ENCODE results near the gene LRRC10B.

LRRC10B gene

GRCh38 chr11:61486779-61487178 lies 21.8 kb upstream of the LRRC10B start:
- no peak for DNase-seq (ENCODE audit: low read depth)

DNA sequence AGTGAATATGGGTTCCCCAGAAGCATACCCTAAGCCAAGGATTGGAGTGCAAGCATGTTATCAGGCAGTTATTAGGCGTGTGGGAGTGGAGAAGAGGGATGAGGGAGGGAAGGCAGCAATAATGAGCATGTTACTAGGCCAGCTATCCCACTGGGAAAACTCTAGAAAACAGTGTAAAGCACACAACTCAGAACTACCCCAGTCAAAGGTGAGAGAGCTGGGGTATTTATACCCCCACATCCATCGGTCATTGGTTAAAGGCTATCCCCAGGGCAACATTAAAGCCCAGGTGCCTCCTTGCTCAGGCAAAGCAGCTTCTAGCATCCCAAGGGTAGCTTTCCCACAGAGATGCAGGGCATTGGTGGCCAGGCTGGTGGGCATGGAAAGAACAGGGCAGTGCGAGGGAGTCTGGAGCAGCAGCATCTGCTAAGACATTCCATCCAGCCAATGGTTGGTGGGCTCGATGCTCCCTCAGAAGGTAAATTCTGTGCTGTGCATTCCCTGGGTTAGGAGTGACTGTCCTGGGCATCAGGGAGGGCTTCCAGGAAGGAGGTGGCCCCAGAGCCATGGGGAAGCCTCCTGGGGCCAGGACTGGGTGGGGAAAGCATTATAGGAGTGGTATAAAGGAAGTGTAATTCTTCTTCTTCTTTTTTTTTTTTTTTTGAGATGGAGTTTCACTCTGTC lies 21.1 kb upstream of the LRRC10B start:
- DNase-seq (ENCODE audit: low read depth) = no peak

DNA sequence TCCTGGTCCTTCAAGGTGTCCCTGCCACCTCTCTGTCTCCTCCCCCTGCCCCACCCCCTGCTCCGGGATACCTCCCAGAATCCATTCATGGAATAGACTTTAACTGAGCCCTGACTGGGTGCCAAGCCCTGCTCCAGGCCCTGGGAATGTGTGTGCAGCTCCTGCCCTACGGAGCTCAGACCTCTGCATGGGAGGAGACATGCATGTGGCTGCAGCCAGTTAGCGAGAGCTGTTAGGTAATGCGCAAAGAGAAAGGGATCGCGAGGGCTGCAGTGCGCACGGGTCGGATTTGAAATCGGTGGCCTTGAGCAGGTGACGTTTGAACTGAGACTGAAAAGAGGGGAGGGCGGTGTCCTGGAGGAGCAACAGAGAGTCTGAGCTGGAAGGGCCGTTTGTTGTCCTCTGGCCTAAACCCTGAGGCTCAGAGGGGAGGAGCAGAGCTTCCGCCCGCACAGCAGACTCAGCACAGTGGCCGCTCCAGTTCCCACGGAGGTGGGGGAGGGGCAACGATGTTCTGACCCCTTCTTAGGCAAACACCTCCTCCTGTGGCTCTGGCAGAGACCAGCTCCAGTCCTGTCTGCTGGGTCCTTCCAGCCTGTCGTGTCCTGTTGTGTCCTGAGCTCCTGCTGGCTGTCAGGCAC lies 19.8 kb upstream of the LRRC10B start:
- no peak for DNase-seq (ENCODE audit: low read depth)

DNA sequence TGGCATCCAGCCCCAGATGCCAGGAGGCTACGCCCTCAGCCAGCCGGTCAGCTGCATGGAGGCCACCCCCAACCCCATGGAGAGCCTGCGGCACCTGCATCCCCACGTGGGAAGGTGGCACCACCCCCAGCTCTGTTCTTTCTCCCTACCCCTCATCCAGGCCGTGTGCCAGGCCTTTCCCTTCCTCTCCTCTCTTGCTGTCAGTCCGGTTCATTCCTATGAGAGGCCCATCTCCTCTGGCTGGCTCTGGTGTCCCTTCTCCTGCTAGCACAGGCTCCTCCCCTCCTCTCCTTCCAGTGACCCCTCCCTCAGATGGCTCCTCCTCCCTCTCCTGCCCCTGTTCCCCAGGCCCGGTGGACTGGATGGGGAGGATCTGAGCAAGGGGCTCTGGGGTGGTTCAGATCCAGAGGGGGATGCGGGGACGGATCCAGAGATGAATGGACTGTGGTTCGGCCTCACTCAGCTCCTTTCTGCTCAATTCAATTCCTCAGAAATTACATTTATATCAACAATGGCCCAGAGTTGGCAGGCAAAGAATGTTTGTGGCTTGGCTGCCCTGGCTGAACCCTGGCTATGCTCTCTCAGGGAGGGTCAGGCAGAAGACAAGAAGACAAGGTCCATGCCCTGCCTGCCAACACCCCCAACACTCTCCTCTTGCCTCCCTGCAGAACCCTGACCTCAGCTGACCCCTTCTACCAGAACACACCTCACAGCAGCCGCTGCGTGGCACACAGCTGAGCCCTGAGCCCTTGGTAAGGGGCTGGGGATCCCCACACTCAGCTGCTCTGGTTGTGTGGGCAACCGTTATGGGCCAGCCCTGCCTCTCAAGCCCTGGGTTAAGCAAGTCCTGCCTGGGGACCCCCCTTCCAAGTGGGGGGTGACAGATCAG lies 18.5 kb upstream of the LRRC10B start:
- no peak for DNase-seq (ENCODE audit: low read depth)

- DNase-seq (ENCODE audit: low read depth) = no peak
These were observed 16.7 kb upstream of the LRRC10B start for GRCh38 chr11:61491736-61492395.

DNA sequence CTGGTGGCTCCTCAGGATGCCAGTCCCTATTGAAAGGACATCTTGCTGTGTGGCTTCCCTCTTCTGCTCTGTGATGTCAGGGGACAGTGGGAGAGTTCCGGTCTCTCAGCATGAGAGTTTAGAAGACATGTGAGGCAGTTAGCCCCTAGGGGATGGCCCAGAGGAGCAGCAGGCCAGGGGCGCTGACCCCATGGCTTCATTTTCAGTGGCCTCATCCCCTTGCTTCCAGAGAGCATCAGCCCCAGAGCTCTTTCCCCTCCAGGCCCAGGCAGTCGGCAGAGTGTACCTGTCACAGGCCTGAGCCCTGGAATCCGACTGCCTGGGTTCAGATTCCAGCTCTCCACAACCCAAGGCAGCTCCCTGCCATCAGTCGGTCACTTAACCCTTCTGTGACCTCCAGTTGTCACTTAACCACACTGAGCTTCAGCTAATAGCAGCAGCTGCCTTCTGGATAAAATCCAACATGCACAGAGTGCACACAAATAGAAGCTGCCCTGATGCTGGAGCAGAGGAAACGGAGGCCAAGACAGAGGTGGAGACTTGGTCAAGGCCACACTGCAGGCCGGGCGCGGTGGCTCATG lies 14.1 kb upstream of the LRRC10B start:
- DNase-seq (ENCODE audit: low read depth) = no peak

- DNase-seq (ENCODE audit: low read depth) = no peak
These were observed 12.5 kb upstream of the LRRC10B start for GRCh38 chr11:61495801-61496601.

GRCh38 chr11:61496602-61497400 lies 11.7 kb upstream of the LRRC10B start:
- no peak for DNase-seq (ENCODE audit: low read depth)

- no peak for DNase-seq (ENCODE audit: low read depth)
These were observed 11.1 kb upstream of the LRRC10B start for GRCh38 chr11:61497473-61497872.

- no peak for DNase-seq (ENCODE audit: low read depth)
These were observed 10.7 kb upstream of the LRRC10B start for GRCh38 chr11:61497876-61498275.

- no peak for DNase-seq (ENCODE audit: low read depth)
These were observed 9.7 kb upstream of the LRRC10B start for GRCh38 chr11:61498767-61499341.

- DNase-seq (ENCODE audit: low read depth) = no peak
These were observed 8.6 kb upstream of the LRRC10B start for GRCh38 chr11:61499816-61500491.

DNA sequence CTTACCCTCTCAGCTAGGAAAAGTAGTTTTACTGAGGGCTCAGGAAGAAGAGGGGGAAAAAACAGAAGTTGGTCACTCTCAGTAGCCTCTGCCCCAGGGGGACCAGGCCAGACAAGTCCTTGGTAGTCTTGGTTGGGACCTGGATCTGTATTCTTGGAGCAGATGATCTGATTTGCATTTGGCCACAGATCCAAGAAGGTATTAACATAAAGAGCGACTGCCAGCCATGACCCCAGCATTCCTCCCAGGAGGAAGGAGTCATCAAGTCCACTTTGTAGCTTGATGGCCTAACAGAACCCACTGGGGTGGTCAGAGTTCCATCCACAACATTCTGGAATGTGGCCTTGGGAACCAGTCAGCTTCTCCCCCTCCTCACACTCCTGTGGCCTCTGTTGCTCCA lies 6.0 kb upstream of the LRRC10B start:
- DNase-seq (ENCODE audit: low read depth) = no peak

DNA sequence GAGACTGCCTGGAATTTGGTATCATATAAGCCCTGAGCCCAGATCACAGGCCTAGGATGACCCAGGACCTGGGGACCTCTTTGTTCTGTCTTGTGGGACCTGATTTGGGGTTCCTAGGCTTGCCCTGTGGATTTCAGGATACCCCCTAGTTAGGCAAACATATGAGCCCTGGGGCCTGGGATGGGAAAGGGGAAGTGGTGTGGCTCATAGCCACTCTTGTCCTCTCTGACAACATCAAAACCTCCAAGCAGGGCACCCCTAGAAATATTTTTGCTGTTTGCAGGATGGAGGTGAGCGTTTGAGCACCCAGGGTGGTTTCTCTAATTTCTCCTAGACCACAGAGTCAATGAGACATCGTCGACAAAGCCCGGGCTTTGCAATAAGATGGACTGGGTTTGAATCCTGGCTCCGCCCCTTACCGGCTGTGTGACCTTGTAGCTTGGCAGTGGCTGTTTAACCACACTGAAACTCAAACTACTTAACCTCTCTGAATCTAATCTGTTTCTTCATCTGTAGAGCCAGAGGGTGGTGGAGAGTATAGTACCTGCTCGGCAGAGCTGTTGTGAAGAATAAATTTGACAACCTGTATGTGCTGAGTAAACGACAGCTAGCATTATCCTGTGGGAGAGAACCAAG lies 5.3 kb upstream of the LRRC10B start:
- DNase-seq (ENCODE audit: low read depth) = no peak

DNA sequence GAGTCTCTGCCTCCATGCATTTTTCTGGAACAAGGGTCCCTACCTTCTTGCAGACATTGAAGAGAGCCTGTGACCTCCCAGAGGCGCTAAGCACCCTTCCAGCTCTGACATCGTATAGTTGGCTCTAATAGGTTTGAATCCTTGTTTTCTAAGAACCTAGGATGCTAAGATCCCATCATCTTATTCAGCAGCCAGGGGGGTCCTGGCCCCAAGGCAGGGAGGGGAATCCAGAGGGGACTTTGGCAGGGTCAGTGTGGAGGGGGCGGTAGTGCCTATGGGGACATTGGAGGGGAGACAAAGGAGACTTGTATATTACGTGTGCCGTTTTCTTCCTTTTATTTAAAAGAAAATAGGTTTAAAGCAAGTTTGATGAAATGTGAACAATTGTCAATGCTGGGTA lies 3.4 kb upstream of the LRRC10B start:
- no peak for DNase-seq (ENCODE audit: low read depth)

- DNase-seq (ENCODE audit: low read depth) = no peak
These were observed 2.9 kb upstream of the LRRC10B start for GRCh38 chr11:61505640-61506155.

GRCh38 chr11:61507012-61507768 lies 1.4 kb upstream of the LRRC10B start:
- DNase-seq (ENCODE audit: low read depth) = no peak

Data from activated gamma-delta T cell treated with anti-CD3 and anti-CD28 coated beads, Interleukin-2, amount 50 U/mL, for 16 hours (primary cell).